Erythroblast (primary cell): ENCODE measurements around the gene DIP2C.

Experiments used
- DNase-seq, 2 experiments: peaks; one replicate each; lab custom pipeline; 2025; lab: John Stamatoyannopoulos, UW
- GATA1 ChIP-seq: IDR thresholded peaks from 2 replicates; pipeline ENCODE4 v1.6.1; 2011; ENCODE audit warnings: low read depth, mild to moderate bottlenecking, control low read depth, low read length, moderate library complexity
- POLR2A ChIP-seq: IDR thresholded peaks from 2 replicates; pipeline ENCODE4 v1.6.1; 2011; ENCODE audit warnings: mild to moderate bottlenecking, low read length

Gene DIP2C

GRCh38 chr10:631266-631665 is 58.2 kb downstream of the DIP2C start:
- no peak for TF ChIP-seq GATA1
- TF ChIP-seq POLR2A: no peak
- DNase-seq: no peak

GRCh38 chr10:630581-631073 is 58.8 kb downstream of the DIP2C start:
- DNase-seq: no peak
- TF ChIP-seq POLR2A: no peak
- no peak for TF ChIP-seq GATA1

- no peak for DNase-seq
- TF ChIP-seq GATA1 (no peak), POLR2A (no peak)
These were observed 60.1 kb downstream of the DIP2C start for GRCh38 chr10:629186-629998.

GRCh38 chr10:628386-629045 is 61.0 kb downstream of the DIP2C start:
- no peak for DNase-seq
- no peak for TF ChIP-seq POLR2A

GRCh38 chr10:627032-627992 is 62.2 kb downstream of the DIP2C start:
- no peak for DNase-seq
- TF ChIP-seq GATA1 (no peak), POLR2A (no peak)

GRCh38 chr10:625751-626711 is 63.4 kb downstream of the DIP2C start:
- no peak for TF ChIP-seq GATA1
- no peak for TF ChIP-seq POLR2A
- DNase-seq: no peak

- TF ChIP-seq GATA1 (no peak), POLR2A (no peak)
- no peak for DNase-seq
These were observed 64.2 kb downstream of the DIP2C start for GRCh38 chr10:625333-625696.

GRCh38 chr10:624605-625332 is 64.7 kb downstream of the DIP2C start:
- DNase-seq: peak in 1 of 2 experiments; percentile 4
- TF ChIP-seq GATA1 (no peak), POLR2A (no peak)

GRCh38 chr10:624312-624604 is 65.2 kb downstream of the DIP2C start:
- TF ChIP-seq POLR2A (no peak), GATA1 (no peak)
- no peak for DNase-seq

GRCh38 chr10:623477-624311 is 65.8 kb downstream of the DIP2C start:
- no peak for DNase-seq
- TF ChIP-seq GATA1: no peak
- TF ChIP-seq POLR2A: no peak

GRCh38 chr10:623014-623413 is 66.5 kb downstream of the DIP2C start:
- TF ChIP-seq POLR2A (no peak), GATA1 (no peak)
- DNase-seq: no peak
